Measurements from ENCODE around the gene PRRC2A. TPM values are rescaled to one million over a fixed set of nuclear protein-coding genes. Genes with fewer than 3 reads are reported as not detected.

Gene PRRC2A
- total RNA-seq, 1 experiment from 2014 or later: 509 TPM

DNA sequence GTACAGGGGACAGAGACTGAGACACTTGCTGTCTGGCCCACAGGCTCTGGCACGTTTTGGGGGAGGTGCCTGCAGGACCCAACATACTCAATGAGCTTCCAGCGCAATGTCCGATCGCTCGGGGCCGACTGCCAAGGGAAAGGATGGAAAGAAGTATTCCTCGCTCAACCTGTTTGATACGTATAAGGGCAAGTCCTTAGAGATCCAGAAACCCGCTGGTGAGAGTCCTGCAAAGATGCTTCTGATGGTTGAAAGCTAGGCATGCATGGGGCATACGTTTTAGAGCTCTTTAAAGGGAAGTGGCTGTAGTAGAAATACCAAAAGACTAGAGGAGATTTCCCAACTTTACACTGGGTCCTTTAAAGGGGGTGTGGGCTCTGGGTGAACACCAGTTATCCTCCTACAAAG is 2.2 kb downstream of the PRRC2A start:
- TF ChIP-seq, protein P1, sequence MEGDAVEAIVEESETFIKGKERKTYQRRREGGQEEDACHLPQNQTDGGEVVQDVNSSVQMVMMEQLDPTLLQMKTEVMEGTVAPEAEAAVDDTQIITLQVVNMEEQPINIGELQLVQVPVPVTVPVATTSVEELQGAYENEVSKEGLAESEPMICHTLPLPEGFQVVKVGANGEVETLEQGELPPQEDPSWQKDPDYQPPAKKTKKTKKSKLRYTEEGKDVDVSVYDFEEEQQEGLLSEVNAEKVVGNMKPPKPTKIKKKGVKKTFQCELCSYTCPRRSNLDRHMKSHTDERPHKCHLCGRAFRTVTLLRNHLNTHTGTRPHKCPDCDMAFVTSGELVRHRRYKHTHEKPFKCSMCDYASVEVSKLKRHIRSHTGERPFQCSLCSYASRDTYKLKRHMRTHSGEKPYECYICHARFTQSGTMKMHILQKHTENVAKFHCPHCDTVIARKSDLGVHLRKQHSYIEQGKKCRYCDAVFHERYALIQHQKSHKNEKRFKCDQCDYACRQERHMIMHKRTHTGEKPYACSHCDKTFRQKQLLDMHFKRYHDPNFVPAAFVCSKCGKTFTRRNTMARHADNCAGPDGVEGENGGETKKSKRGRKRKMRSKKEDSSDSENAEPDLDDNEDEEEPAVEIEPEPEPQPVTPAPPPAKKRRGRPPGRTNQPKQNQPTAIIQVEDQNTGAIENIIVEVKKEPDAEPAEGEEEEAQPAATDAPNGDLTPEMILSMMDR (IDR thresholded peaks at IDR 0.05; ENCODE audit: unreplicated experiment): no peak
- Mint-ChIP-seq H3K9me3 (ENCODE audit: low read depth, unreplicated experiment) (no peaks in the 10 kb centered on the region), H3K27me3 (ENCODE audit: unreplicated experiment) (no peaks in the 10 kb centered on the region), H3K27ac (ENCODE audit: unreplicated experiment) (peak overlapping the region; percentile 87), H3K4me3 (ENCODE audit: low read depth, unreplicated experiment) (peak overlapping the region; percentile 84), H3K4me1 (ENCODE audit: low read depth, unreplicated experiment) (peaks cover 18% of the 10 kb centered on the region), H3K36me3 (ENCODE audit: insufficient read depth, unreplicated experiment) (peaks cover 80% of the 10 kb centered on the region)
- CTCF ChIA-PET: interaction anchor here (0.6 to 2.9 kb wide), 6 partner anchors 13 to 163 kb away, joined by 3 to 15 read pairs (median 3); partner anchors contain the start of gene BAG6
- intact Hi-C loops (cut with micrococcal nuclease; ENCODE audit: unreplicated experiment): no loop called here
- BruUV-seq (replicated peaks): no TSS peak
- DNase-seq: peak; percentile 51

DNA sequence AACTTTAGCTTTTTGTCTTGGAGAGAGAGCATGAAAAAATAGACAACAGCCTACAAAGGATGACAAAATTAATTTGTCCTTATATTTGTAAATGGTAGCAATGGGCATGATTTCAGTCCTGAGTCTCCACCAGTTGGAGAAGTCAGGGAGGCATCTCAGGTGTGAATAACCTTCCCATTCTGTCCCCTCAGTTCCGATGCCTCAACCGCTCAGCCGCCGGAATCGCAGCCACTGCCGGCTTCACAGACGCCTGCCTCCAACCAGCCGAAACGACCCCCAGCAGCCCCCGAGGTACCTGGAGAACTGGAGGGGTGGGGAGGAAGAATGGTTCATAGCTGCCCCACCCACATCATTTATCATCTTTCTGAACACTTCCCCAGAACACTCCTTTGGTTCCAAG is 3.6 kb downstream of the PRRC2A start:
- BruUV-seq (replicated peaks): no TSS peak
- H3K36me3 Mint-ChIP-seq (ENCODE audit: insufficient read depth, unreplicated experiment): peaks cover 94% of the 10 kb centered on the region
- no peaks in the 10 kb centered on the region for H3K9me3 Mint-ChIP-seq (ENCODE audit: low read depth, unreplicated experiment)
- no peak overlapping the region for H3K27ac Mint-ChIP-seq (ENCODE audit: unreplicated experiment)
- no peaks in the 10 kb centered on the region for H3K27me3 Mint-ChIP-seq (ENCODE audit: unreplicated experiment)
- DNase-seq: no peak
- intact Hi-C loops (cut with micrococcal nuclease; ENCODE audit: unreplicated experiment): no loop called here
- no peak overlapping the region for H3K4me3 Mint-ChIP-seq (ENCODE audit: low read depth, unreplicated experiment)
- TF ChIP-seq, protein P1 (IDR thresholded peaks at IDR 0.05; ENCODE audit: unreplicated experiment): no peak
- CTCF ChIA-PET: interaction anchor here (0.6 to 1.5 kb wide), 2 partner anchors 15 to 31 kb away, joined by 3 to 6 read pairs; partner anchors contain the start of gene APOM
- H3K4me1 Mint-ChIP-seq (ENCODE audit: low read depth, unreplicated experiment): peaks cover 21% of the 10 kb centered on the region

DNA sequence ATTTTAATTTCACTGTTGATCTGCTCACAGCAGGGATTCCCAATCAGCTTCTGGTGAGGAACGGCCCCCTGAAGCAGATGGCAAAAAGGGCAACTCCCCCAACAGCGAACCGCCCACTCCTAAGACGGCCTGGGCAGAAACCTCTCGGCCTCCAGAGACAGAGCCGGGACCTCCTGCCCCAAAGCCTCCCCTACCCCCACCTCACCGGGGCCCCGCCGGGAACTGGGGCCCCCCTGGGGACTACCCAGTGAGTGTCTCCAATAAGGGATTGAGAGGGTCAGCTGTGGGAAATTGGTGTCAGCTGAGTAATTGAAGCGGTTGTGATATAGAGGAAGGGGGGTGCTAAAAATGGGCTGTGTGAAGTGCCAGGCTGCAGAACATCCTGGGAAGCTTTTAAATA is 6.4 kb downstream of the PRRC2A start:
- TF ChIP-seq, protein P1 (IDR thresholded peaks at IDR 0.05; ENCODE audit: unreplicated experiment): no peak
- no peaks in the 10 kb centered on the region for H3K27me3 Mint-ChIP-seq (ENCODE audit: unreplicated experiment)
- CTCF ChIA-PET: interaction anchor here (0.7 to 1.2 kb wide), 2 partner anchors 25 to 112 kb away, joined by 3 read pairs; partner anchors contain the start of gene BAG6
- no peak overlapping the region for H3K4me3 Mint-ChIP-seq (ENCODE audit: low read depth, unreplicated experiment)
- peak overlapping the region; percentile 3 for H3K27ac Mint-ChIP-seq (ENCODE audit: unreplicated experiment)
- peaks cover 100% of the 10 kb centered on the region for H3K36me3 Mint-ChIP-seq (ENCODE audit: insufficient read depth, unreplicated experiment)
- intact Hi-C loops (cut with micrococcal nuclease; ENCODE audit: unreplicated experiment): no loop called here
- no peaks in the 10 kb centered on the region for H3K9me3 Mint-ChIP-seq (ENCODE audit: low read depth, unreplicated experiment)
- no TSS peak for BruUV-seq (replicated peaks)
- peaks cover 17% of the 10 kb centered on the region for H3K4me1 Mint-ChIP-seq (ENCODE audit: low read depth, unreplicated experiment)
- no peak for DNase-seq

DNA sequence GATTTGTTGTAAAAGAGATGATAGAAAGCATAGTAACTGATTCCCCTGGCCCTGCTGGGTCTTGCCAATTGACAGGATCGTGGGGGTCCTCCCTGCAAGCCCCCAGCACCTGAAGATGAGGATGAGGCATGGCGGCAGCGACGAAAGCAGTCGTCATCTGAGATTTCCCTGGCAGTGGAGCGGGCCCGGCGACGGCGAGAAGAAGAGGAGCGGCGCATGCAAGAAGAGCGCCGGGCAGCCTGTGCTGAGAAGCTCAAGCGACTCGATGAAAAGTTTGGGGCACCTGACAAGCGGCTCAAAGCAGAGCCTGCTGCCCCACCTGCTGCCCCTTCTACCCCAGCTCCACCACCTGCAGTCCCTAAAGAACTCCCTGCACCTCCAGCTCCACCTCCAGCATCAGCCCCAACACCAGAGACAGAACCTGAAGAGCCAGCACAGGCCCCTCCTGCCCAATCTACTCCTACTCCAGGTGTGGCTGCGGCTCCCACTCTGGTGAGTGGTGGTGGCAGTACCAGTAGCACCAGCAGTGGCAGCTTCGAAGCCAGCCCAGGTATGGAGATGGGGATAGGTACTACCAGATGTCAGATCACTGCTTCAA is 7.3 kb downstream of the PRRC2A start:
- no TSS peak for BruUV-seq (replicated peaks)
- intact Hi-C loops (cut with micrococcal nuclease; ENCODE audit: unreplicated experiment): no loop called here
- Mint-ChIP-seq H3K27ac (ENCODE audit: unreplicated experiment) (no peak overlapping the region), H3K9me3 (ENCODE audit: low read depth, unreplicated experiment) (no peaks in the 10 kb centered on the region), H3K27me3 (ENCODE audit: unreplicated experiment) (no peaks in the 10 kb centered on the region), H3K4me3 (ENCODE audit: low read depth, unreplicated experiment) (no peak overlapping the region), H3K36me3 (ENCODE audit: insufficient read depth, unreplicated experiment) (peaks cover 100% of the 10 kb centered on the region), H3K4me1 (ENCODE audit: low read depth, unreplicated experiment) (peaks cover 9% of the 10 kb centered on the region)
- TF ChIP-seq, protein P1 (IDR thresholded peaks at IDR 0.05; ENCODE audit: unreplicated experiment): no peak
- CTCF ChIA-PET: no interaction called here
- no peak for DNase-seq

Data from Calu3 (cell line).